ENCODE results near the gene RFFL.
"Not testable (repeated sequence)": the region's sequence is repeated elsewhere in the genome, so short reads cannot be mapped to it uniquely, and the experiment has no call there.

Gene RFFL

GRCh38 chr17:35048685-35049379 lies 14.7 kb downstream of the RFFL start:
- no peaks in the 10 kb centered on the region for H3K9me3 ChIP-seq (ENCODE audit: insufficient read depth, low read length)
- no peak overlapping the region for H3K9ac ChIP-seq (ENCODE audit: low read length)
- peaks cover 84% of the 10 kb centered on the region for H3K4me1 ChIP-seq (ENCODE audit: low read length)
- H3K4me2 ChIP-seq (ENCODE audit: low read length): peak overlapping the region; percentile 2
- H3K79me2 ChIP-seq (ENCODE audit: low read length): peaks cover 85% of the 10 kb centered on the region
- no peak overlapping the region for H3K4me3 ChIP-seq (ENCODE audit: low read length)
- 0 out of 2 replicates have a peak, but pooled peaks cover 2% of the 10 kb centered on the region for H4K20me1 ChIP-seq (ENCODE audit: insufficient read depth, low read length)
- no peaks in the 10 kb centered on the region for H3K27me3 ChIP-seq (ENCODE audit: low read depth, low read length)
- H3K36me3 ChIP-seq (replicated peaks; ENCODE audit: low read depth, low read length): peaks cover 7% of the 10 kb centered on the region
- H3K27ac ChIP-seq (ENCODE audit: low read length): peak overlapping the region; percentile 10
- TF ChIP-seq EZH2phosphoT487 (IDR thresholded peaks at IDR 0.05; ENCODE audit: low read depth) (no peak), CTCF (IDR thresholded peaks at IDR 0.05; ENCODE audit: low read depth, low read length) (no peak)
- no peak overlapping the region for H2AFZ ChIP-seq (ENCODE audit: low read depth, low read length)

GRCh38 chr17:35046740-35047283 lies 16.7 kb downstream of the RFFL start:
- Histone ChIP-seq H2AFZ (ENCODE audit: low read depth, low read length) (no peak overlapping the region), H3K36me3 (replicated peaks; ENCODE audit: low read depth, low read length) (peaks cover 11% of the 10 kb centered on the region), H4K20me1 (ENCODE audit: insufficient read depth, low read length) (no peaks in the 10 kb centered on the region), H3K9ac (ENCODE audit: low read length) (peak overlapping the region; percentile 76), H3K27ac (ENCODE audit: low read length) (peak overlapping the region; percentile 98), H3K79me2 (ENCODE audit: low read length) (peaks cover 81% of the 10 kb centered on the region), H3K9me3 (ENCODE audit: insufficient read depth, low read length) (no peaks in the 10 kb centered on the region), H3K4me2 (ENCODE audit: low read length) (peak overlapping the region; percentile 96), H3K27me3 (ENCODE audit: low read depth, low read length) (no peaks in the 10 kb centered on the region), H3K4me3 (ENCODE audit: low read length) (peak overlapping the region; percentile 76), H3K4me1 (ENCODE audit: low read length) (peaks cover 89% of the 10 kb centered on the region)
- TF ChIP-seq EZH2phosphoT487 (IDR thresholded peaks at IDR 0.05; ENCODE audit: low read depth) (no peak), CTCF (IDR thresholded peaks at IDR 0.05; ENCODE audit: low read depth, low read length) (no peak)

- Histone ChIP-seq H3K27ac (ENCODE audit: low read length) (peak overlapping the region; percentile 98), H4K20me1 (ENCODE audit: insufficient read depth, low read length) (no peaks in the 10 kb centered on the region), H3K4me2 (ENCODE audit: low read length) (peak overlapping the region; percentile 96), H3K27me3 (ENCODE audit: low read depth, low read length) (no peaks in the 10 kb centered on the region), H3K36me3 (replicated peaks; ENCODE audit: low read depth, low read length) (peaks cover 11% of the 10 kb centered on the region), H3K4me1 (ENCODE audit: low read length) (peaks cover 89% of the 10 kb centered on the region), H3K9me3 (ENCODE audit: insufficient read depth, low read length) (no peaks in the 10 kb centered on the region), H3K4me3 (ENCODE audit: low read length) (peak overlapping the region; percentile 76), H3K9ac (ENCODE audit: low read length) (peak overlapping the region; percentile 76), H3K79me2 (ENCODE audit: low read length) (peaks cover 78% of the 10 kb centered on the region), H2AFZ (ENCODE audit: low read depth, low read length) (no peak overlapping the region)
- TF ChIP-seq CTCF (IDR thresholded peaks at IDR 0.05; ENCODE audit: low read depth, low read length) (no peak), EZH2phosphoT487 (IDR thresholded peaks at IDR 0.05; ENCODE audit: low read depth) (no peak)
These were observed 17.3 kb downstream of the RFFL start for GRCh38 chr17:35046245-35046644.

- not testable (repeated sequence) for H2AFZ ChIP-seq (ENCODE audit: low read depth, low read length); H3K9me3 ChIP-seq (ENCODE audit: insufficient read depth, low read length); H4K20me1 ChIP-seq (ENCODE audit: insufficient read depth, low read length); H3K27me3 ChIP-seq (ENCODE audit: low read depth, low read length)
- H3K36me3 ChIP-seq (replicated peaks; ENCODE audit: low read depth, low read length): peaks cover 17% of the 10 kb centered on the region
- peak overlapping the region; percentile 96 for H3K4me2 ChIP-seq (ENCODE audit: low read length)
- peak overlapping the region; percentile 76 for H3K9ac ChIP-seq (ENCODE audit: low read length)
- H3K79me2 ChIP-seq (ENCODE audit: low read length): peaks cover 75% of the 10 kb centered on the region
- H3K4me1 ChIP-seq (ENCODE audit: low read length): peaks cover 87% of the 10 kb centered on the region
- peak overlapping the region; percentile 98 for H3K27ac ChIP-seq (ENCODE audit: low read length)
- peak overlapping the region; percentile 76 for H3K4me3 ChIP-seq (ENCODE audit: low read length)
These were observed 18.0 kb downstream of the RFFL start for GRCh38 chr17:35045458-35045979.

Data from OCI-LY3 (cell line).